NCI-H1930 (cell line): Measurements from ENCODE around the gene CCBE1.
"Not testable (repeated sequence)": the region's sequence is repeated elsewhere in the genome, so short reads cannot be mapped to it uniquely, and the experiment has no call there.

Experiments
- DNase-seq, 2 experiments: peaks; one replicate each; lab custom pipeline; 2025; lab: John Stamatoyannopoulos, UW

Gene CCBE1

GRCh38 chr18:59715445-59715844, 18.2 kb upstream of the CCBE1 start:
- DNase-seq, result no peak

- not testable (repeated sequence) for DNase-seq
Observed at GRCh38 chr18:59714096-59714495, 16.9 kb upstream of the CCBE1 start.

- no peak for DNase-seq
Observed at GRCh38 chr18:59712311-59712710, 15.1 kb upstream of the CCBE1 start.

GRCh38 chr18:59708988-59709387, 11.8 kb upstream of the CCBE1 start:
- no peak for DNase-seq

- no peak for DNase-seq
Observed at GRCh38 chr18:59707306-59707705, 10.1 kb upstream of the CCBE1 start.

GRCh38 chr18:59706499-59706898, 9.3 kb upstream of the CCBE1 start:
- DNase-seq, result no peak

- DNase-seq, result no peak
Observed at GRCh38 chr18:59705145-59705544, 7.9 kb upstream of the CCBE1 start.

GRCh38 chr18:59704146-59704545, 6.9 kb upstream of the CCBE1 start:
- DNase-seq, result no peak

GRCh38 chr18:59701272-59701671, 4.0 kb upstream of the CCBE1 start:
- no peak for DNase-seq

- no peak for DNase-seq
Observed at GRCh38 chr18:59700535-59700967, 3.3 kb upstream of the CCBE1 start.

- DNase-seq, result no peak
Observed at GRCh38 chr18:59699750-59700534, 2.7 kb upstream of the CCBE1 start.

- DNase-seq, result no peak
Observed at GRCh38 chr18:59699061-59699460, 1.8 kb upstream of the CCBE1 start.

GRCh38 chr18:59696311-59697235, 650 bp downstream of the CCBE1 start:
- DNase-seq, result peak in 1 of 2 experiments; percentile 10

- no peak for DNase-seq
Observed at GRCh38 chr18:59695551-59695950, 1.7 kb downstream of the CCBE1 start.

GRCh38 chr18:59694824-59695223, 2.4 kb downstream of the CCBE1 start:
- no peak for DNase-seq

GRCh38 chr18:59691996-59692395, 5.2 kb downstream of the CCBE1 start:
- DNase-seq, result no peak

- no peak for DNase-seq
Observed at GRCh38 chr18:59690996-59691395, 6.2 kb downstream of the CCBE1 start.

- no peak for DNase-seq
Observed at GRCh38 chr18:59690186-59690982, 6.8 kb downstream of the CCBE1 start.

GRCh38 chr18:59689756-59690155, 7.5 kb downstream of the CCBE1 start:
- no peak for DNase-seq

GRCh38 chr18:59686260-59686659, 11.0 kb downstream of the CCBE1 start:
- DNase-seq, result no peak

GRCh38 chr18:59685501-59685900, 11.7 kb downstream of the CCBE1 start:
- DNase-seq, result no peak

GRCh38 chr18:59684777-59685176, 12.4 kb downstream of the CCBE1 start:
- no peak for DNase-seq
